Measurements from ENCODE around the gene TAS2R10.
"Not testable (repeated sequence)": the region's sequence is repeated elsewhere in the genome, so short reads cannot be mapped to it uniquely, and the experiment has no call there.

Gene TAS2R10, protein sequence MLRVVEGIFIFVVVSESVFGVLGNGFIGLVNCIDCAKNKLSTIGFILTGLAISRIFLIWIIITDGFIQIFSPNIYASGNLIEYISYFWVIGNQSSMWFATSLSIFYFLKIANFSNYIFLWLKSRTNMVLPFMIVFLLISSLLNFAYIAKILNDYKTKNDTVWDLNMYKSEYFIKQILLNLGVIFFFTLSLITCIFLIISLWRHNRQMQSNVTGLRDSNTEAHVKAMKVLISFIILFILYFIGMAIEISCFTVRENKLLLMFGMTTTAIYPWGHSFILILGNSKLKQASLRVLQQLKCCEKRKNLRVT

DNA sequence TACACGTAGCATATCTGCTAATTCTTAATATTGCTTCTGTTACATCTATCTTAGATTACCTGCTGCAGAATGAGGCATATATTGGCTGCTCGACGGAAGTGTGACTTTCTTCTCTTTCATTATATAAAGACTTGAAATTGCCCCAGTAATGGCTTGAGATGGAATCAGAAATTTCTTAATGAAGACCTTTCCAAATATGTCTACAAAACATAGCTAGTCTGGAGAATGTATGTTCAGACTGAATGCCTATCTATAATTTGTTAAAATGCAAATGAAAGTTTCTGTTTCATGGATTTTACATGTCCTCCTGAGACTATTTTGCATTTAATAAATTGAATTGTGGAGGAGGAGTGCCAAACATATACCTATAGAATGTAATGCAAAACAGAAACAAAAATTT, at the start of gene TAS2R10:
Gene TAS2R10, minus strand, starts transcription at position 101 of the 400 bp plus-strand sequence. Its CDS starts 89 bp downstream, at position 12.
- no peak for DNase-seq (ENCODE audit: low read depth in 2 of 2)

DNA sequence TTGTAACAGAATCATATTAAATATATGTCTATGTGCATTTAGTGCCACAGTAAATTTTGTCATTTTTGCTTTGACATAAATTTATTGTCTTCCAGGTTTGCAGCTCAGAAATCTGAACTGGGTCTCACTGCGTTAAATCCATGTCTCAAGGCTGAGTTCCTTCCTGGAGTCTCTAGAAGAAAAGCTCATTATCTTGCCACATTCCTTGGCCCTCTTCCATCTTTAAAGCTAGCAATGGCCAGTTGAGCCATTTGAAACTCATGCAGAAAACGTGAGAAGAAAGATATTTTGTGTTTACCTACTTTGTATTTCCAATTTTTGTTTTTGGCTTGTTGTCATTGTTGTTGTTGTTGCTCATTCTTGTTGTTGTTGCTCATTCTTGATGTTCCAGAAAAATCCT, 47.2 kb upstream of the TAS2R10 start:
- DNase-seq (ENCODE audit: low read depth in 2 of 2) = no peak

DNA sequence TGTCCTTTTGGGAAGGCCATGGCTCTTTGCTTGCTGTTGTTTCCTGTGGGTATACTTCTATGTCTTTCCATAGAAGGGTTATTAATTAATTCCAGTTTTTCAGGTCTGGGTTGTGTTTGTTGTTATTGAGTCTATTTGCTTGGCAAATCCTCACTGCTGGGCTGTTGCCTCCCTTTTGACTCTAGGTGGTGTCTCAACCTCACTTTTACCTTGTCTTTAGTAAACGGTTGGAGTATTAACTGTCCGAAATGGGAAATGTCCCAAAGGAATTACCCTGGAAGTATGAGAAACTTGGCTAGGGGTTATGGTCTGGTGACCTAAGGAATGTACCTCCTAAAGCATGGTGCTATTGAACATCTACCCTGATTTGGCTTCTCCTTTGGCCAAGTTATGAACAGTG, 41.2 kb upstream of the TAS2R10 start:
- no peak for DNase-seq (ENCODE audit: low read depth in 2 of 2)

DNA sequence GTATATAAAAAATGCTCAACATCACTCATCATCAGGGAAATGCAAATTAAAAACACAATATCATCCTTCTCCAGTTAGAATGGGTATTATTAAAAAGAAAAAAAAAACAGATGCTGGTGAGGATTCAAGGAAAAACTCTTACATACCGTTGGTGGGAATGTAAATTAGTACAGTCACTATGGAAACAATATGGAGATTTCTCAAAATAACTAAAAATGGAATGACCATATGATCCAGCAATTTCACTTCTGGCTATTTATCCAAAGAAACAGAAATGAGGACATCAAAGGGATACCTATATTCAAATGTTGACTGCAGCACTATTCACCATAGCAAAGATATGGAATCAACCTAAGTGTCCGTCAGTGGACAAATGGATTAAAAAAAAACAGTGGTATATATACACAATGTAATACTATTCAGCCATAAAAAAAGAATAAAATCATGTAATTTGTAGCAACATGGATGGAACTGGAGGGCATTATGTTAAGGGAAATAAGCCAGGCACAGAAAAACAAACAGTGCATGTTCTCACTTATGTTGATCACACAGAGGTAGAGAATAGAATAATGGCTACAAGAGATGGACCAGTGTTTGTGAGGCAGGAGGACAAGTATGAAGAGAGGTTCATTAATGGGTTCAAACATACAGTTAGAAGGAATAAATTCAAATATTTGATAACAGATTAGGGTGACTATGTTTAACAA, 37.5 kb upstream of the TAS2R10 start:
- no peak for DNase-seq (ENCODE audit: low read depth in 2 of 2)

DNA sequence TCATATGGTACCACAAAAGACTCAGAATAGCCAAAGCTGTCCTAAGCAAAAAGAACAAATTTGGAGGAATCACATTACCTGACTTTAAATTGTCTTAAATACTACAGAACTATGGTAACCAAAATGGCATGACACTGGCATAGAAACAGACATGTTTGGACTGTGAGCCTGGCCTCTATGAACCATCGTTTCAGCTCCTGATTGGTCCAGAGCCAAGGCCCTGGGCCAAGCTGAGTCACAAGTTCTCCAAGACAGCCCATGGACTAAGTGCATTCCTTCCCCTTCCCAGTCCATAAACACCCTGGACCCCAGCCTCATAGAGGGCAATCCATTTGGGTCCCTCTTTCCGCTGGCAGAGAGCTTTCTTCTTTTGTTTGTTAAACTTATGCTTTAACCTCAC, 35.2 kb upstream of the TAS2R10 start:
- no peak for DNase-seq (ENCODE audit: low read depth in 2 of 2)

DNA sequence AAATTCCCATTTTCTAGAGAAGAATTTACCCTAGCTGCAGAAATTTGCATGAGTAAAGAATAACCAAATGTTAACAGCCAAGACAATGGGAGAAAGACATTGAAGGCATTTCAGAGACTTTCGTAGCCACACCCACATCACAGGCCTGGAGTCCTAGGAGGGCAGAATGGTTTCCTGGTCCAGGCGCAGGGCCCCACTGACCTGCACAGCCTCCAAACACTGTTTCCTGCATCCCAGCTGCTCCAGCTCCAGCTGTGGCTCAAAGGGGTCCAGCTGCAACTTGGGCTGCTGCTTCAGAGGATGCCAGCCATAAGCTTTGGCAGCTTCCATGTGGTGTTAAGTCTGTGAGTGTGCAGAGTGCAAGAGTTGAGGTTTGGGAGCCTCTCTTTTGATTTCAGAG, 29.6 kb upstream of the TAS2R10 start:
- DNase-seq (ENCODE audit: low read depth in 2 of 2) = no peak

DNA sequence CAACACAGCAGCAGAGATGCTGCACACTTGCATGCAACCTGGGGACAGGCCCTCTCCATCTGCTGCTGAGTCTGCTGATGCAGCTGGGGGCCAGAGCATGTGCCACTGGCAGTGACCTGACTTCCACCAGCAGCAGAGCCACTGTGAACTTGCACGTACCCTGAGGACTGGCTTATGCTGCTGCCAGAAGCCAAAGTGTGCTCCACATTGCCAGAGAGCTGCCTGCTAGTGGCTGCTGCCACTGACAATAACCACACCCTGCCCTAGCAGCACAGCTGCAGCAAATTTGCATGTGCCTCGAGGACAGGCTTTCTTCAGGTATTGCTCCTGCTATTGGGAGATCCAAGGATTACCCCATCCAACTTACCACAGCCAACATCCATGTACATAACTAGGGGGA, 27.6 kb upstream of the TAS2R10 start:
- DNase-seq (ENCODE audit: low read depth in 2 of 2) = no peak

DNA sequence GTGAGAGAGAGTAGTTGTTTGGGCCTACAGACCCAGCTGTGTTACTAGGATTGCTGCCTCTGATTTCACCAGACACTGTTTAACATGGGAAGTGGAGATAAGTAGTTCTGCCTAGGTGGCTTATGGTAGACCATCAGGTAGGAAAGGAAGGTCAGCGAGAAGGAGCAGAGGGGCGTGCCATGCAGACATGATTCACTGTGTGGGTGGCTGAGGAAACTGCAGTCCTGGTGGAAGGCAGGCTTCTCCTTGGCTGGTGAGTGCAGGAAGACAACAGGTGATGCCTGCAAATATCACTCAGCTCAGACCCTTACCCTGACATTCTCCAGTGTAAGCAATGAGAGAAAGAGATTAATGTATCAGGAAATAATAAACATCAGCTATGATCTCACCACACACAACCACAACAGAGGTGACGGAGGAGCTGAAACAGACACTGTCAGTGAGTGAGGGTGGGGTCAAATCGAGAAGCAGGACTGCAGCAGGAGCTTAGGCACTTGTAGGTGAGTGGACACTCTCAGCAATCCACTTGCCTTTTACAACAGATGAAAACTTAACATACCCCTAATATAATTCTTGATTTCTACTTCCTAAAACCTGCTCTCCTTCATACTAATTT, 25.2 kb upstream of the TAS2R10 start:
- no peak for DNase-seq (ENCODE audit: low read depth in 2 of 2)

DNA sequence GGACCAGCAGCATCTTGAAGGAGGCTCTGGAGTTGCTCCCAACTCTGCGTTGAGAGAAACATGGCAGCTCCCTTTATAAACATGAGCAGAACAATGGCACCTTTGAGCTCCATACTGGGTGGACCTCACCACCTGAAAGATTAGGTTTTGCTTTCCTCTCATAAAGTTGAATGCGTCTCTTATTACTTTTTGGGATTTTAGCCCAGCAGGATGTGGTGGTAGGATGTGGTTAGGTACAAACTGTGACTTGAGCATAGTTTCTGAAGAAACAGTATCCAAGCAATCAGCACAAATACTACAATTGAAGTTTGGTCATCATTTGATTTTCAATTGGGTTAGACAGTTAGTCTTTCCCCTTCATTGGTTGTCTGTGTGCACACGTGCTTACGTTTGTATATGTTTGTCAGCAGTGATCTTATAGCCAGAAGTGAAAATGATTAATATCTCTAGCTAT, 23.3 kb upstream of the TAS2R10 start, which contains the start of gene PRR4:
Gene PRR4, minus strand, starts transcription at position 51 of the 454 bp plus-strand sequence. Its CDS starts 38 bp downstream, at position 13.
- no peak for DNase-seq (ENCODE audit: low read depth in 2 of 2)

DNA sequence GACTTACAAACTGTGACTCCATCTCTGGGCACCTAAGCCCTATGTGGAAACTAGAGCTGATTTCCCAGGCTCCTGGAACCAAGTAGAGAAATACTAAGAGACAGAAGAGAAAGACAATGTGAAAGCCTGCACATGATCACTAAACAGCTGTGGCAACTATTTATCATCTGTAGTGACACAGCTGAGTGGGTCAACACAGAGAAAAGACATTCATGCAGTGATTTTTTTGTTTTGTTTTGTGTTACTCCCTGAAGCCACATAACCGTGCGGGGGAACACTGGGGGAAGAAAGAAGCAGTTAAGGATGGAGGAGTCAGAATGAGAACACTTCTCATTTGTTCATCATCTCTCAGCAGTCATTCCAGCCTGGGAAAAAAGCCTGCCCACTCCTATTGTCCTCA, 21.6 kb upstream of the TAS2R10 start:
- no peak for DNase-seq (ENCODE audit: low read depth in 2 of 2)

DNA sequence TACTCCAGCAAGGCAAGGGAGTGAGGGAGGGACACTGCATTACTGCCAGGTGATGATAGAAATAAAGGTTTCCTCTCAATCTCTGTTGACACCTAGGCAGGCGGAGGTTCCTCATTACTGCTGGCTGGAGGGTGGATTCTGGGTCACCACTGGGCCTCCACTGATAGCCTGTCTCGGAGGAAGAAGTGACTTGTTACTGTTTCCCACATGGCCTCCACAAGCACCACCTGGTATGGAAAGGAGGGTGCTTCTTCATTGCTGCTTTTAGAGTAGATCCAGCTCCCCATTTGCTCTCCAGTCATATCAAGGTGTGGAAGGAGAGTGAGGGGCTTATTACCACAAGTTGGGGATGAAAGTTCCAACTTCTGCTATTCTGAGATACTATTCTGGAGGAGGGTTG, 16.7 kb upstream of the TAS2R10 start:
- no peak for DNase-seq (ENCODE audit: low read depth in 2 of 2)

DNA sequence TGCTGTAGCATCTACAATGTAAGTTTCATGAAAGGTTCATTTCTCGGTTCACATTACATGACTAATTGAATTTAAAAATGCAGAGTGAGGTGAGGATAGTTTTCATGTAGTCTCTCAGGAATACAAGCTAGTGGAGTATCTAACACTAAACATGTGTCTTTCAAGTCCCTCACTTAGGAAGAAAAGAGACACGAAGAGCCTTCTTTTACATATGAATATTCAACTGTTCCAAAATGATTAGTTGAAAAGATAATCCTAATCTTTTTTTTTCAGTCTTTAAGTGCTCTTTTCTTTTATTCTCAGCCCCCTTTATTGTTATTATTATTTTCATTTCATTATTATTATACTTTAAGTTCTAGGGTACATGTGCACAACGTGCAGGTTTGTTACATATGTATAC, 12.3 kb upstream of the TAS2R10 start:
- no peak for DNase-seq (ENCODE audit: low read depth in 2 of 2)

DNA sequence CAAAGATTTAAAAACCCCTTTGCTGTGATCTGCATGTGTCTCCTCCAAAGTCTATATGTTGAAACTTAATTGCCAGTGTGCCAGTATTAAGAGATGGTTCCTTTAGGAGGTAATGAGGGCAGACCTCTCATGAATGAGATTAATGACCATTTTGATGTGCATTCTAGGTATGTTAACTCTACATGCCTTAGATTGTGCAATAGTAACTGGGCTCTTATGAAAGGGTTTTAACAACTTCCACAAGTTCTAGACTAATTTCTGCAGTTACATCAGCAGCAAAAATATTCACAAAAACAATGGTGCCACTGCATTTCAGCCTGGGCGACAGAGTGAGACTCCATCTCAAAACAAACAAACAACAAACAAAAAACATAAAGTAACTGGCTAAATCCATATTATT, 3.8 kb upstream of the TAS2R10 start:
- no peak for DNase-seq (ENCODE audit: low read depth in 2 of 2)

DNA sequence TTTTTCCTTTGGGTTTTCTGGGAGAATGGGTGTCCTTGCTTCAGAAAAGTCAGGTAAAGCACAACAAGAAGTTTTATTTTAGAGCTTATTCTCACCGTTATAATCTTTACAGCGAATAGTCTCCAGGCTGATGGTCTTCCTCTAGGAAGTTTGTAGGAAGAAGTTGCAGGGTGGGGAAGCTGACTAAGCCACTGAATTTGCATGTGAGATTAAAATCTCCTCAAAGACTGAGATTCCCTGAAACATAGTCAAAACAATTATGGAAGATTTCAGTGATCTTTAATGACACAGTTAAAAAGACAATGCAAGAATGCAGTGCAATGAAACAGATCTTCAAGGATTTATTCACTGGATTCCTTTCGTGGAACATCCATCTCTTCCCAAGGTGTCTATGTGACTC, 1.2 kb downstream of the TAS2R10 start:
- no peak for DNase-seq (ENCODE audit: low read depth in 2 of 2)

DNA sequence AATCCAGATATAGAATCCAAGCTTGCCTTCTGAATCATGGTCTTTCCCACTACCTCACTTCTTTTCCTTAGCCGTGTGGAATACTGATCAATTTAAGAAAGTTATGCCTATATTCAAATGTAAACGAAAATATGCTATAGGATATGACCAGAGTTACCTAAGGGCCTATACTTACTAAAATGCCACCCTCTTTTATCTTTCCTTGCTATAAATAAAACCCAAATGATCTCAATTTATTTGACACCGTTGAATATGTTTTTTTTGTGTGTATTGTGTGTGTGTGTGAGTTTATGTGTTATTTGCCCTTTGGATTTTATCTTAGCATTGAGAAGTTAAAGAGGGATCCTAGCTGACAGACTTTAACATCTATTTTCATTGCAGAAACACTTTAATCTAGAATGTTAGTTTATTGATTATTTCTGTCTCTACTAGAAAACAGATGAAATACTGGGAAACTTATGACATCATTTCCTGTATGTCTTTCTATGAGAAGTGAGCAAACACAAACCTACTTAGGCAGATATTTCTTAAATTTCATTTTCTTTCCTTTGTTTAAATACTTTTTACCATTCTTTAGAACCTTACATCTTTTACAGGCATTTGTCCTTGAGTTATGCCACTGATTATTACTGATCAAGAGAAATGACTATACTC, 14.1 kb downstream of the TAS2R10 start:
- DNase-seq (ENCODE audit: low read depth in 2 of 2) = no peak

DNA sequence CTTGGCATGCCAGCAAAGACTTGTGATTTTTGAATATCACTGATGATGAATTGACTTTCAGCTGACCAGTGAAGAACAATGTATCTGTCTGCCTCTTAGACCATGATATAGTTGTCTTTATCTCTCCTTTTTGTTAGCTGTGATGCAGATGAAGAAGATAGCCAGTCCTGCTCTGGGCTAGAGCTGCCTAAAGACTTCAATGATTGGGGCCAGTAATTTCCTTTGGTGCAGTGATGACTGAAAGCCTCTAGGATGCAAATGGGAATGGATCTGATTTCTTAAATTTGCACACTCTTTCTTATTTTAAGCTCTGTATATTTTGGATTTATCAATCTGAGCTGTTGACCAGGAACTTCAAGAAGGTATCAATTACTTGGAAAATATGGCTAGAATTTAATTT, 16.1 kb downstream of the TAS2R10 start, which contains the start of gene TAS2R9:
Gene TAS2R9, minus strand, starts transcription at position 101 of the 400 bp plus-strand sequence. Its CDS starts 93 bp downstream, at position 8.
- no peak for DNase-seq (ENCODE audit: low read depth in 2 of 2)

DNA sequence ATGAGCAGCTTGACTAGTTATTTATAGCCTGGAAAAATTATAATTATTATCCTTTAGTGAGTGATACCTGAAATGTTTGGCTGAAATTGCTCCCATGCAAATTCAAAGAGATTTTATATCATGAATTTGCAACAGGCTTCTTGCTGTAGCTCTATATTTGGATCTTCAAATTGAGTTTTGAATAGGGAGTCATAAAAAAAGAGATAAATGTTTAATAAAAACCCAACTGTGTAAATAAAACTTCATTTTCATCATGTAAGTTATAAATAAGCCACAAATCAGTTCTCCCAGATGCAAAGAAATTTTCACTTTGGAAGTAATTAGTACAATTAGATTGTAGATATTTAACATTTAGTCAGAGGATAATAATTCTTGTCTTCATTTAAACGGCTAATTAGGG, 19.0 kb downstream of the TAS2R10 start, which contains the start of gene TAS2R8:
Gene TAS2R8, minus strand, starts transcription at position 101 of the 400 bp plus-strand sequence. CDS start 306 bp downstream, outside the sequence.
- DNase-seq (ENCODE audit: low read depth in 2 of 2) = no peak

DNA sequence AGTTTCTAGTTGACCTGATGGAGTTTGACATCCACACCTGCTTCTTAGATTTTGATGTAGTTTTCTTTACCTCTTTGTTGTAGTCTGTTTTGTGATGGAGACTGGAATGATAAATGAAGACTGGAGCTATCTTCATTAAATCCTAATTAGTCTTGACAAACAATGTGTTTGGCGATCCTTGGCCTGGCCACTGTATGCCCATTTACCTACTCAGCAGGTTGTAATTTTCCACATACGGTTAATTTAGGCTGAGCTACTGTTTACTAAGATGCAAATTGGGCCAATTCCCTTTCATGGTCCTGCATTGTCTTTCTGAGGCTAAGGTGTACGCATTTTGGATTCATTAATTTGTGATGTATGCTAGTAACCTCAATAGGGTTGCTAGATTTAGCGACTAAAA, 23.6 kb downstream of the TAS2R10 start, which contains the start of gene TAS2R7:
Gene TAS2R7, minus strand, starts transcription at position 41 of the 400 bp plus-strand sequence. CDS start 57 bp downstream, outside the sequence.
- no peak for DNase-seq (ENCODE audit: low read depth in 2 of 2)

DNA sequence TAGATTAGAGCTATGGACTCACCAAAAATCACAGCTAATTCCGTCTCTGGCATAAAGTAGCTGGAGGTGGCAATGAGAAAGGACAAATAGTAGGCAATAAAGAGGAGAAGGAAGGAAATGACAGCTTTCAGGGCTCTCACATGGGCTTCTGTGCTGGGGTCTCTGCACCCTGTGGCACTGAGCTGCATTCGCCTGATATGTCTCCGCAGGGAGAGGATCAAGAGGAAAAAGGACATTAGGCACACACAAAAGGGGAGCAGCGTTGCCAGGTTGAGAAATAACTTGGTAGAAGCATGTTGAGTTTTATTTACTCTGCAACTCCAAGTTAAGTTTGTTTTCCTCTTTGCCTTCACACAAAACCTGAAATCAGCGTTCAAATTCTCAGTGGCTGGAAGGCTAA, 24.4 kb downstream of the TAS2R10 start:
- DNase-seq (ENCODE audit: low read depth in 2 of 2) = no peak

DNA sequence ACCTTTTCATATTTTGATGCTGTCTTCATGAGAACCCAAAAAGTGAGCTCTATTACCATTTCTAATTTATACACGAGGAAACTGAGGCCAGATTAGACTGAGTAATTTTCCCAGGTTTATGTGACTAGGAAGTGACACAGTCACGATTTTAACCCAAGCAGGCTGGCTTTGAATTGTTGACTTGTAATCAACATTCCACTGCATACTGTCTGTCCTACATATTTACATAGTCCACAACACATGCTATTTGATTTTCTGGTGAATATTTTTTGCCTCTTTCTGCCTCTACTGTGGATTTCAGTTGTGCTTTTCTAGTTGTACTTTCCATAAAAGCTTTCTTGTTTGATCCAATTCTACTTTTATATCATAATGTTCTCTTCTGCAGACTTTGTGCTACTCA, 31.9 kb downstream of the TAS2R10 start:
- DNase-seq (ENCODE audit: low read depth in 2 of 2) = no peak

DNA sequence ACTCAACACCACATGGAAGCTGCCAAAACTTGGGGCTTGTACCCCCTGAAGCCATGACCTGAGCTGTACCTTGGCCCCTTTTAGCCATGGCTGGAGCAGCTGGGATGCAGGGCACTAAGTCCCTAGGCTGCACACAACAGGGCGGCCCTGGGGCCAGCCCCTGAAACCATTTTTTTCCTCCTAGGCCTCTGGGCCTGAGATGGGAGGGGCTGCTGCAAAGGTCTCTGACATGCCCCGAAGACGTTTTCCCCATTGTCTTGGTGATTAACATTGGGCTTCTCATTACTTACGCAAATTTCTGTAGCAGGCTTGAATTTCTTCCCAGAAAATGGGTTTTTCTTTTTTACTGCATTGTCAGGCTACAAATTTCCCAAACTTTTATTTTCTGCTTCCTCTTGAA, 34.4 kb downstream of the TAS2R10 start:
- not testable (repeated sequence) for DNase-seq (ENCODE audit: low read depth in 2 of 2)

DNA sequence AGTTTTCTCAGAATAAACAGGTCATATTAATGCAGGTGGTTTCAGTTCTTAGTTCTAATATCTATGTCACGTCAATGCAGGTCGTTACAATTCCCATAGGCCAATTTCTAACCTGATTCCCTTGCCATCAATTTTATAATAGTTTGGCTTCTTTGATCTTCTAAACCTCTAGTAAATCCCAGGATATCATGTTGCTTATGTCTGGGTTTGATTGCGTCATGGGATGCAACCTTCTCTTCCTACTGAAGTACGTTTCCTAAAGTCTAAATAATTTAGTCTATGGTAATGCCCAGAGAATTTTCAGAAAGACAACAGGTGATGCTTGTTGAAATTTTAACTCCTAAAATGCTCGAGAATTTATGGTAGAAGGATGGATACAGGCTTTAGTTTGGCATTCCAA, 42.9 kb downstream of the TAS2R10 start:
- no peak for DNase-seq (ENCODE audit: low read depth in 2 of 2)
